Esophagus muscularis mucosa (tissue), 4 donors: ENCODE measurements around the gene CAMK2N2. TPM values are rescaled to one million over a fixed set of nuclear protein-coding genes. Genes with fewer than 3 reads are reported as not detected.

Source experiments
- DNase-seq: peaks from one replicate; pipeline ENCODE4 v3.0.0-alpha.2; 2017; ENCODE audit errors: extremely low spot score
- H3K27ac ChIP-seq, 4 donors: fragments of 200-600 bp; sonication (generic); replicated peaks in 1 of 4; 1 replicate in 3 of 4; 2 replicates in 1 of 4; pipeline ENCODE4 v1.5.1; 2016 to 2019; ENCODE audit warnings: mild to moderate bottlenecking in 1 of 4
- H3K27me3 ChIP-seq, 4 donors: fragments of 200-600 bp; sonication (generic); one replicate each; pipeline versions ENCODE4 v1.5.1 to v1.6.0; 2016 to 2019
- H3K36me3 ChIP-seq, 4 donors: fragments of 200-600 bp; sonication (generic); one replicate each; pipeline ENCODE4 v1.5.1; 2016 to 2019
- H3K4me1 ChIP-seq, 4 donors: fragments of 200-600 bp; sonication (generic); one replicate each; pipeline ENCODE4 v1.5.1; 2016 to 2019
- H3K4me3 ChIP-seq, 4 donors: fragments of 200-600 bp; sonication (generic); 1 replicate in 2 of 4; 2 replicates in 2 of 4; pipeline ENCODE4 v1.5.1; 2016 to 2019; ENCODE audit warnings: mild to moderate bottlenecking in 4 of 4, moderate library complexity in 1 of 4
- H3K9me3 ChIP-seq, 4 donors: fragments of 200-600 bp; sonication (generic); 1 replicate in 3 of 4; 2 replicates in 1 of 4; pipeline ENCODE4 v1.5.1; 2016 to 2019
- CTCF ChIP-seq, 3 experiments: fragments of 200-600 bp in 2 of 3; fragments of 450-650 bp in 1 of 3; sonication (generic) in 2 of 3; IDR thresholded peaks; one replicate each; pipeline ENCODE4 v1.5.1; 2017 to 2019; ENCODE audit warnings: antibody characterized with exemption in 3 of 3, mild to moderate bottlenecking in 2 of 3, moderate library complexity in 1 of 3
- EP300 ChIP-seq: sonication (generic); formaldehyde crosslinking; IDR thresholded peaks from one replicate; pipeline ENCODE4 v1.6.1; 2017; ENCODE audit warnings: antibody characterized with exemption
- POLR2A ChIP-seq: fragments of 450-650 bp; IDR thresholded peaks from one replicate; pipeline ENCODE4 v1.6.1; 2017; ENCODE audit warnings: antibody characterized with exemption, moderate library complexity, mild to moderate bottlenecking, low read depth
- POLR2AphosphoS5 ChIP-seq, 2 donors: sonication (generic); formaldehyde crosslinking; IDR thresholded peaks; one replicate each; pipeline ENCODE4 v1.6.1; 2017; ENCODE audit warnings: antibody characterized with exemption in 2 of 2
- WGBS: methylation state at CpG from one replicate; pipeline ENCODE4 v1.1.5; 2018; 5-methylcytosine and 5-hydroxymethylcytosine counted together
- intact Hi-C: fragments of 100-400 bp; cut with DNase I; formaldehyde crosslinking; loops from one replicate; pipeline ENCODE4 v1.15.1; 2023
- total RNA-seq, 4 donors: library from RNA; depleted of rRNA; stranded (reverse); fragments of >200 nt; gene quantifications; one replicate each; pipeline versions ENCODE4 v1.1.0 to v1.2.1, GENCODE V29; 2016

The CAMK2N2 gene
- total RNA-seq, 4 donors from 2014 or later = not detected

- intact Hi-C loops = no loop called here
- Histone ChIP-seq H3K4me3 (no peak overlapping the region), H3K4me1 (no peaks in the 10 kb centered on the region), H3K27ac (no peak overlapping the region), H3K36me3 (no peaks in the 10 kb centered on the region), H3K9me3 (no peaks in the 10 kb centered on the region), H3K27me3 (peaks cover 0 to 34% (median 0%) of the 10 kb centered on the region in 4 donors)
- DNase-seq = no peak
- 86% methylated on average over 10 of the region's 10 CpGs for WGBS
- no peak for TF ChIP-seq POLR2A
- no peak for TF ChIP-seq EP300
- no peak for TF ChIP-seq CTCF (IDR thresholded peaks at IDR 0.05)
- TF ChIP-seq POLR2AphosphoS5 (IDR thresholded peaks at IDR 0.05) = no peak
Measured at GRCh38 chr3:184290331-184290730, 29.0 kb upstream of the CAMK2N2 start.

GRCh38 chr3:184289426-184289938 lies 28.1 kb upstream of the CAMK2N2 start:
- TF ChIP-seq POLR2AphosphoS5 (IDR thresholded peaks at IDR 0.05) (no peak), CTCF (IDR thresholded peaks at IDR 0.05) (peak; percentile 39 to 54 (median 51))
- peaks cover 0 to 34% (median 0%) of the 10 kb centered on the region in 4 donors for H3K27me3 ChIP-seq
- no peaks in the 10 kb centered on the region for H3K9me3 ChIP-seq
- H3K4me1 ChIP-seq = peaks cover 0 to 4% (median 0%) of the 10 kb centered on the region in 4 donors
- intact Hi-C loops = no loop called here
- H3K4me3 ChIP-seq = no peak overlapping the region
- whole genome bisulfite sequencing = 9% methylated on average over 5 of the region's 10 CpGs
- DNase-seq = no peak
- H3K27ac ChIP-seq = no peak overlapping the region
- no peaks in the 10 kb centered on the region for H3K36me3 ChIP-seq

- no peak overlapping the region for H3K27ac ChIP-seq
- no peak for TF ChIP-seq CTCF (IDR thresholded peaks at IDR 0.05)
- TF ChIP-seq EP300 = no peak
- TF ChIP-seq POLR2AphosphoS5 (IDR thresholded peaks at IDR 0.05) = no peak
- TF ChIP-seq POLR2A = no peak
- no peak for DNase-seq
- WGBS = 15% methylated on average over 4 of the region's 4 CpGs
- peaks cover 0 to 4% (median 0%) of the 10 kb centered on the region in 4 donors for H3K4me1 ChIP-seq
- no peak overlapping the region for H3K4me3 ChIP-seq
- peaks cover 0 to 13% (median 0%) of the 10 kb centered on the region in 4 donors for H3K27me3 ChIP-seq
- H3K9me3 ChIP-seq = no peaks in the 10 kb centered on the region
- H3K36me3 ChIP-seq = no peaks in the 10 kb centered on the region
- intact Hi-C loops = no loop called here
Measured at GRCh38 chr3:184284696-184285095, 23.3 kb upstream of the CAMK2N2 start.

- Histone ChIP-seq H3K27me3 (peaks cover 0 to 7% (median 0%) of the 10 kb centered on the region in 4 donors), H3K4me1 (peaks cover 0 to 4% (median 0%) of the 10 kb centered on the region in 4 donors), H3K36me3 (no peaks in the 10 kb centered on the region), H3K9me3 (no peaks in the 10 kb centered on the region), H3K27ac (no peak overlapping the region), H3K4me3 (no peak overlapping the region)
- 91% methylated on average over 8 of the region's 8 CpGs for WGBS
- intact Hi-C loops = no loop called here
- no peak for DNase-seq
- TF ChIP-seq POLR2AphosphoS5 (IDR thresholded peaks at IDR 0.05) (no peak), EP300 (no peak), POLR2A (no peak), CTCF (IDR thresholded peaks at IDR 0.05) (no peak)
Measured at GRCh38 chr3:184283681-184284080, 22.3 kb upstream of the CAMK2N2 start.

- intact Hi-C loops = no loop called here
- TF ChIP-seq CTCF (IDR thresholded peaks at IDR 0.05) = no peak
- TF ChIP-seq POLR2A = no peak
- TF ChIP-seq EP300 = no peak
- no peak for TF ChIP-seq POLR2AphosphoS5 (IDR thresholded peaks at IDR 0.05)
- Histone ChIP-seq H3K36me3 (no peaks in the 10 kb centered on the region), H3K4me3 (no peak overlapping the region), H3K4me1 (peaks cover 0 to 4% (median 0%) of the 10 kb centered on the region in 4 donors), H3K9me3 (no peaks in the 10 kb centered on the region), H3K27me3 (peaks cover 0 to 11% (median 0%) of the 10 kb centered on the region in 4 donors), H3K27ac (no peak overlapping the region)
- 88% methylated on average over 4 of the region's 4 CpGs for WGBS
- DNase-seq = no peak
Measured at GRCh38 chr3:184282941-184283340, 21.6 kb upstream of the CAMK2N2 start.
